Gastroesophageal sphincter (tissue), 4 donors: Measurements from ENCODE around the gene FGF19. TPM values are rescaled to one million over a fixed set of nuclear protein-coding genes. Genes with fewer than 3 reads are reported as not detected.
A peak's percentile ranks its signal among the peaks of the same experiment; 100 is the strongest.

Experiments used
- ATAC-seq: fragments of 150-250 bp; one replicate; pipeline ENCODE4 v1.9.1; 2016; ENCODE audit warnings: mild to moderate bottlenecking, moderate library complexity
- H3K27ac ChIP-seq, 4 donors: fragments of 200-600 bp; sonication (generic) in 3 of 4; 1 replicate in 3 of 4; 2 replicates in 1 of 4; pipeline ENCODE4 v1.5.1; 2016 to 2019
- H3K27me3 ChIP-seq: fragments of 200-600 bp; sonication (generic); one replicate; pipeline ENCODE4 v1.5.1; 2019
- H3K36me3 ChIP-seq, 2 donors: fragments of 200-600 bp; sonication (generic); one replicate each; pipeline ENCODE4 v1.5.1; 2019; ENCODE audit warnings: control low read depth in 1 of 2
- H3K4me1 ChIP-seq, 3 donors: fragments of 200-600 bp; sonication (generic); 1 replicate in 2 of 3; 2 replicates in 1 of 3; pipeline ENCODE4 v1.5.1; 2016 to 2019; ENCODE audit warnings: control low read depth in 2 of 3
- H3K4me3 ChIP-seq, 2 donors: fragments of 200-600 bp; sonication (generic); one replicate each; pipeline ENCODE4 v1.5.1; 2019; ENCODE audit warnings: mild to moderate bottlenecking in 1 of 2, moderate library complexity in 1 of 2
- H3K9me3 ChIP-seq, 3 donors: fragments of 200-600 bp; sonication (generic); one replicate each; pipeline ENCODE4 v1.5.1; 2017 to 2019; ENCODE audit warnings: control low read depth in 2 of 3
- EP300 ChIP-seq: sonication (generic); formaldehyde crosslinking; IDR thresholded peaks from one replicate; pipeline ENCODE4 v1.6.1; 2017; ENCODE audit warnings: antibody characterized with exemption, mild to moderate bottlenecking
- POLR2A ChIP-seq, 2 donors: fragments of 450-650 bp; IDR thresholded peaks; one replicate each; pipeline ENCODE4 v1.6.1; 2017; ENCODE audit warnings: antibody characterized with exemption in 2 of 2, mild to moderate bottlenecking in 2 of 2, moderate library complexity in 1 of 2
- POLR2AphosphoS5 ChIP-seq: sonication (generic); formaldehyde crosslinking; IDR thresholded peaks from one replicate; pipeline ENCODE4 v1.6.1; 2017; ENCODE audit warnings: antibody characterized with exemption
- WGBS, 2 donors: methylation state at CpG; one replicate each; pipeline ENCODE4 v1.1.5; 2018; ENCODE audit warnings: low coverage in 1 of 2; 5-methylcytosine and 5-hydroxymethylcytosine counted together
- total RNA-seq, 4 donors: library from RNA; depleted of rRNA; stranded (reverse); fragments of >200 nt; gene quantifications; one replicate each; pipeline ENCODE4 v1.1.0, GENCODE V29; 2016
- TF ChIP-seq, protein P1 (sequence below), 4 experiments: fragments of 200-600 bp in 2 of 4; fragments of 450-650 bp in 2 of 4; sonication (generic) in 1 of 4; IDR thresholded peaks; one replicate each; pipeline ENCODE4 v1.5.1; 2017 to 2019; ENCODE audit warnings: antibody characterized with exemption in 4 of 4, mild to moderate bottlenecking in 2 of 4, moderate library complexity in 2 of 4

Gene FGF19
- total RNA-seq, 4 donors from 2014 or later, result not detected

DNA sequence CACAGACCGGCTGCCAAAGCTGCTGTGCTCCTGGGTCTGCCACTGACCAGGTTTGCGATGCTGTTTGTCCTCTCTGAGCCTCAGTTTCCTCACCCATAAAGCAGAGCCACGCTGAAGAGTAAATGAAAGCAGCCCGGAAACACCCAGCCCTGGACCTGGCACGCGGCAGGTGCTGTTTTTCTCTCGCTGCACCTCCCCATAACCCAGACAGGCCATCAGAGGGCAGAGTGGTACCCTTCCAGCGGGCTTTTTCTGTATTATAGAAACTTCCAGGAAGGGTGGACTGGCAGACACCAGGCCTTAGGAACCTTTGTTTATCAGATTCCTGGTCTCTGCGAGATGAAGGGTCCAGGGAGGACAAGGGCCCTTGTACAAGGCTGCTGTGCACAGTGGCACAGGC lies 17.9 kb upstream of the FGF19 start:
- no peaks in the 10 kb centered on the region for H3K36me3 ChIP-seq
- H3K27me3 ChIP-seq, result peaks cover 90% of the 10 kb centered on the region
- H3K27ac ChIP-seq, result no peak overlapping the region
- H3K4me1 ChIP-seq, result no peaks in the 10 kb centered on the region
- WGBS, 2 donors, result 25% methylated on average over 2 of the region's 9 CpGs; no CpG with 5 or more reads in 1 of the 2 donors
- no peaks in the 10 kb centered on the region for H3K9me3 ChIP-seq
- ATAC-seq, result no peak
- TF ChIP-seq POLR2A (IDR thresholded peaks at IDR 0.05) (no peak), POLR2AphosphoS5 (no peak), EP300 (no peak)
- TF ChIP-seq, protein P1, sequence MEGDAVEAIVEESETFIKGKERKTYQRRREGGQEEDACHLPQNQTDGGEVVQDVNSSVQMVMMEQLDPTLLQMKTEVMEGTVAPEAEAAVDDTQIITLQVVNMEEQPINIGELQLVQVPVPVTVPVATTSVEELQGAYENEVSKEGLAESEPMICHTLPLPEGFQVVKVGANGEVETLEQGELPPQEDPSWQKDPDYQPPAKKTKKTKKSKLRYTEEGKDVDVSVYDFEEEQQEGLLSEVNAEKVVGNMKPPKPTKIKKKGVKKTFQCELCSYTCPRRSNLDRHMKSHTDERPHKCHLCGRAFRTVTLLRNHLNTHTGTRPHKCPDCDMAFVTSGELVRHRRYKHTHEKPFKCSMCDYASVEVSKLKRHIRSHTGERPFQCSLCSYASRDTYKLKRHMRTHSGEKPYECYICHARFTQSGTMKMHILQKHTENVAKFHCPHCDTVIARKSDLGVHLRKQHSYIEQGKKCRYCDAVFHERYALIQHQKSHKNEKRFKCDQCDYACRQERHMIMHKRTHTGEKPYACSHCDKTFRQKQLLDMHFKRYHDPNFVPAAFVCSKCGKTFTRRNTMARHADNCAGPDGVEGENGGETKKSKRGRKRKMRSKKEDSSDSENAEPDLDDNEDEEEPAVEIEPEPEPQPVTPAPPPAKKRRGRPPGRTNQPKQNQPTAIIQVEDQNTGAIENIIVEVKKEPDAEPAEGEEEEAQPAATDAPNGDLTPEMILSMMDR (IDR thresholded peaks at IDR 0.05), result no peak
- no peak overlapping the region for H3K4me3 ChIP-seq

DNA sequence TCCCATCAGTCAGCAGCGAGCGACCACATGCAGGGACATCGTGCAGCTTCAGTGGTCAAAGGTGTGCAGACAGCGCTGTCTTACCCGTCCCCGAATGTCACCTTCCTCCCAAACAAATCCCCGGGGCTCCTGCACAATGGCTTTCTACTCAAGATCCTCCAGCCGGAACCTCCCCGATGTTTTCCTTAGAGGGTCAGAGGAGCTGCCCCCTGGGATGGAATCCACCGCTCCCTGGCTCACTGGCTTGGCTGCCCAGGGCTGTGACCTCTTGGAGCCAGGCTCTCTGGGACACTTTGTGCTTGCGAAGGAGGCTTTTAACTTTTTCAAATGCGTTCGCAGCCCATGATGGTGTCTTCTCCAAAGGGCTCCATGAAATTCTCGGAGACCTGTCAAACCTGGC lies 17.3 kb upstream of the FGF19 start:
- Histone ChIP-seq H3K4me3 (no peak overlapping the region), H3K9me3 (no peaks in the 10 kb centered on the region), H3K4me1 (no peaks in the 10 kb centered on the region), H3K36me3 (no peaks in the 10 kb centered on the region), H3K27ac (no peak overlapping the region), H3K27me3 (peaks cover 89% of the 10 kb centered on the region)
- no peak for ATAC-seq
- TF ChIP-seq EP300 (no peak), POLR2AphosphoS5 (no peak), POLR2A (IDR thresholded peaks at IDR 0.05) (no peak)
- TF ChIP-seq, protein P1 (IDR thresholded peaks at IDR 0.05), result no peak
- WGBS, 2 donors, result 19 to 63% methylated on average over 4 to 6 of the region's 14 CpGs

DNA sequence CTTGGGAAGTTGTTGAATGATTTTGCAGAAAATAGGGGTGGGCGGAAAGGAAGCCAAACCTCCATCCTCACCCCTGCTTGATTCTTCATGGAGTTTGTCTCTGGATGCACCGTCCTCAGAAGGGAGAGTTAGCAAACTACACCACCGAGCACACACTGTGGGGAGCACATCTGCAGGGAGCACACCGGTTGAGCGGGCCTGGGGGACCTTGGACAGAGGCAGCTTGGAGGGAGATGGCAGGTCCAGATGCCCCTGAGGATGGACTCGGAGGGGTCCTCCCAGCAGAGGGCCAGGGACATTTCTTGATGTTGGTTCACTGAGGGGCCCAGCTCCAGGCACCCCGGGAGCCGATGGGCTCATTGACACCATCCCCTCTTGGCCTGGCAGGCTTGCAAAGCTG lies 15.1 kb upstream of the FGF19 start:
- Histone ChIP-seq H3K36me3 (no peaks in the 10 kb centered on the region), H3K27me3 (peaks cover 80% of the 10 kb centered on the region), H3K4me3 (no peak overlapping the region), H3K4me1 (no peaks in the 10 kb centered on the region), H3K27ac (no peak overlapping the region), H3K9me3 (no peaks in the 10 kb centered on the region)
- no peak for ATAC-seq
- no peak for TF ChIP-seq POLR2A (IDR thresholded peaks at IDR 0.05)
- TF ChIP-seq EP300, result no peak
- TF ChIP-seq, protein P1 (IDR thresholded peaks at IDR 0.05), result no peak
- no peak for TF ChIP-seq POLR2AphosphoS5
- no CpG with 5 or more reads among the region's 8 CpGs for WGBS, 2 donors

DNA sequence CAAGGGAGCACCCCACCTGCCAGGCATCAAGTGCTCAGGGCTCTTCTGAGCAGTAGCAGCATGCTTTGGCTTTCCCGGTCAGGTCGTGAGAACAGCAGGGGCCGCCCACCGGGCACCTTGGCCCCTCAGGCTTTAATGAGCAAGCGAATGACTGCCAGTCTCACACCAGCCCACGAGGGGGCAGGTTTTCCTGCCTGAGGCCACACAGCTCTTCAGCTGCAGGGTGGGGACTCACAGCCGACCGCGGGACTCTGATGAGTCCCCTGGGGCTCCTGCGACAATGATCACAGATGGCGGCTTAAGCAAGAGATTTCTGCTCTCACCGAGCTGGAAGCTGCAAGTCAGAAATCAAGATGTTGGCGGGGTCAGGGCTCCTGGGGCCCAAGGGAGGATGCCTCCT lies 14.3 kb upstream of the FGF19 start:
- TF ChIP-seq, protein P1 (IDR thresholded peaks at IDR 0.05), result peak in 1 of 4 experiments; percentile 30
- TF ChIP-seq POLR2A (IDR thresholded peaks at IDR 0.05), result no peak
- no peaks in the 10 kb centered on the region for H3K9me3 ChIP-seq
- peaks cover 76% of the 10 kb centered on the region for H3K27me3 ChIP-seq
- no peak for ATAC-seq
- no peaks in the 10 kb centered on the region for H3K36me3 ChIP-seq
- H3K4me3 ChIP-seq, result no peak overlapping the region
- no peak overlapping the region for H3K27ac ChIP-seq
- no peaks in the 10 kb centered on the region for H3K4me1 ChIP-seq
- 6 to 18% methylated on average over 3 to 6 of the region's 13 CpGs for WGBS, 2 donors

DNA sequence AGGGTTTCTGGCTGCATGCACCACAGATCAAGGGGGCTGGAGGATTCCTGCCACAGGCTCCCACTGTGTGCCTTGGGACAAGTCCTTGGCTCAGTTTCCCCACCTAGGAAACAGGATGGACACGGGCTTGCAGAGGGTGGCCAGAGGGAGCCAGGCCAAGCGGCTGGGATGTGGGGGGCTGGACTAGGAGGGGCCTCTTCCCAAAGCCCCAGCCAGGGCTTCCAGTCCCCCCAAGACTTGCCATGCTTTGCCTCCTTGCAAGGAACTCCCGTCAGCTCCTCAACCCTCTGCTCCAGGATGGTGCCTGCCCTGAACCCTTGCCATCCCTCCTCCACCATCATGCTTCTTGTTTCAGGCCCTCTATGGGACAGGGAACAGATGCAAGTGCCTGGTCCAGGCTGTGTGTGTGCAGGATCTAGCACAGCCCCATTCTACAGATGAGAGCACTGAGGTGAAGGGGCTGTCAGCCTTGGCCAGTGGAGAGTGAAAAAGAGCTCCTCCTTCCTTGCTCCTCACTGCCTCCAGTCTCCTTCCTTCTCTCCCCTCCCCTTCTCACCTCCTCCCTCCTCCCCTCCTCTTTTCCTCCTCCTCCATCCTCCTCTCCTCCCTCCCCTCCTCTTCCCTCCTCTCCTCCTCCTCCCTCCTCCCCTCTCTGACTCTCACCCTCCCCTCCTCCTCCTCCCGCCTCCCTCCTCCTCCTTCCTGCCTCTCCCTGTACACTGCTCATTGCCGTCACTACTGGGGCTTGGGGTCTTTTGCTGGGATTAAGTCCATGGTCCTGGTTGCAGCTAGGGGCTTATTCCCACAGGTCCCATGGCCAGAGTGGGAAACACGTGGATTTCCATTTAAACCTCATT lies 13.3 kb upstream of the FGF19 start:
- H3K27ac ChIP-seq, result no peak overlapping the region
- H3K4me1 ChIP-seq, result no peaks in the 10 kb centered on the region
- no peaks in the 10 kb centered on the region for H3K9me3 ChIP-seq
- 31 to 50% methylated on average over 1 to 3 of the region's 6 CpGs for WGBS, 2 donors
- TF ChIP-seq, protein P1 (IDR thresholded peaks at IDR 0.05), result no peak
- no peaks in the 10 kb centered on the region for H3K36me3 ChIP-seq
- peaks cover 78% of the 10 kb centered on the region for H3K27me3 ChIP-seq
- ATAC-seq, result no peak
- no peak overlapping the region for H3K4me3 ChIP-seq
